K562 treated with DMSO at 1 percent for 4 hours (cell line): ENCODE results near the gene POLR3F. TPM values are rescaled to one million over a fixed set of nuclear protein-coding genes. Genes with fewer than 3 reads are reported as not detected.

ENCODE experiments used
- total RNA-seq: library from RNA; unstranded; fragments of 300-600 nt; gene quantifications from 2 replicates; pipeline ENCODE4 v1.2.3, GENCODE V29; 2022; ENCODE audit not compliant: insufficient read depth

POLR3F gene, protein sequence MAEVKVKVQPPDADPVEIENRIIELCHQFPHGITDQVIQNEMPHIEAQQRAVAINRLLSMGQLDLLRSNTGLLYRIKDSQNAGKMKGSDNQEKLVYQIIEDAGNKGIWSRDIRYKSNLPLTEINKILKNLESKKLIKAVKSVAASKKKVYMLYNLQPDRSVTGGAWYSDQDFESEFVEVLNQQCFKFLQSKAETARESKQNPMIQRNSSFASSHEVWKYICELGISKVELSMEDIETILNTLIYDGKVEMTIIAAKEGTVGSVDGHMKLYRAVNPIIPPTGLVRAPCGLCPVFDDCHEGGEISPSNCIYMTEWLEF
- total RNA-seq: 3.3 and 4.9 TPM in 2 replicates

DNA sequence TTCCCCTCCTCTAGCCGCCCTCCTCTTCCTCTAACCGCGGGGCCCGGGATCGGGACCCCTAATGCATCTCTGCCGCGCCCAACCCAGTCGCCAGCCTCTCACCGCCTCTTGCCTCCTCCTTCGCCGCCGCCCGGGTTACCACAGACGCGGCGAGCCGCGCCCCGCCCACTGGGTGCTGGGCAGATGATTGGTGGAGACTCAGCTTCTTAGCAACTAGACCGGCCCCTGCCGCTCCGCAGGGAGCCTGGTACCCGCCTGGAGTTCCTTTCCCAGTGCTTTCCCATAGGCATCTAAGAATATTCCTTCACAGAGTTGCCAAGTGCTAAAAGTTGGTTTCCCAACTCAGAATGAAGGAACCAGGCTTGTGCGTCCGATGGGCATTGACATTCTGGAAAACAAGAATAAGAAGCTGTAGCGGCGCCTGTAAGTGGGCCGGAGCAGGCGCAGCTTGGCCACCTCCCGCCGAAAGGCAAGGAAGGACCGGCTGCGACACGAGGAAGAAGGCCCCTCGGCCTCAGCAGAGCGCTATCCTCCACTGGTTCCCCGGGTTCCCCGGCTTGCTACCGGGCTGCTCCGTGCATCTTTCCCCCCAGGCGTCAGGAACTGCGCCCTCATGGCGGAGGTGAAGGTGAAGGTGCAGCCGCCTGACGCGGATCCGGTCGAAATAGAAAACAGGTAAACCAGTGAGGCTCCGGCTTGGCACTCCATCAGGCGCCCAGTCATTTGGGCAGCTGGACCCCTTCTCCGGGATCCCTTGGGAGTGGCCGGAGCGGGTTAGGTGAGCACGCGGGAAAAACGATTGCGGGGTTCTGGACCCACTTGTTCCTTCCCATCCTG lies at the start of gene POLR3F, which contains the start of gene DZANK1:
Gene POLR3F, plus strand, starts transcription at position 497 of the 837 bp plus-strand sequence. Its CDS starts 117 bp downstream, at position 614.
Gene DZANK1, minus strand, starts transcription at position 137 of the 837 bp plus-strand sequence. CDS start 1,672 bp downstream, outside the sequence.

DNA sequence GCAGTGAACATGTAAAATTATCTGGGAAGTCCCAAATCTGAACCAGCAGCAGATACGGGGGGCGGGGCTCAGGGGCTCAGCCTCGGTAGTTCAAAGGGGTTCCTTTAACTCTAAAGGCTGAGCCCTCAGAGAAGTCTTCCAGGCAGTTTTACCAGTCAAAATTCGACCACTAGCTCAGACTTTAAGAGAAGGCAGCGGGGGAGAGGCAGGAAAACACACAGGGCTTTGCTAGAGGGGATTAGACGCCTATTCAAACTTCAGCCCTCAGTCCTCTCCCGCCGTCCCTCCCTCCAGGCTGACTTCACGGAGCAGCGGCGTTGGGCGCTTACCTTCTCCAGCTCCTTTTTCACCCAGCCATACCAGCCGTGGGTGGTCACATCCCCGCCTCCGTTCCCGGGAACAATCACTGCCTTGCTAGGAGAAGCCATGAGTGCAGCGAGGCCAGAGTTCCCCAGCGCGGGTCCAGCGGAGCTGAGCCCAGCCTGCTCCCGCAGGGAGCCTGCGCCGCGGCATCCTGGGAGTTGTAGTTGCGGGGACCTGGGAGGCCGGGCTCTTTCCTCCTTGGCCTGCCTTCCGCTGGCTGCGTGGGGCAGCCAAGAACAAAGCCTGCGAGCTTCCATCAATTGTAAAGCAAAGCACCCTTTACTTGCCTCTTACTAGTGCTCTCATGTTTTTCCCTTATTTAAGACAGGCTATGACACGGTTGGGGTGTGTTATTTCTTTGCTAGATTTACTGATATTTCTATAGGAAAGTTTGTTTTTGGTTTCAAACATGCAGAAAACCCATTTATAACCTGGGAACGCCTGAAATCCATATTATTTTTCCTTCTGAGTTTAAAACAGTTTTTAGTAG lies 29.8 kb downstream of the POLR3F start, which contains the start of gene RBBP9:
Gene RBBP9, minus strand, starts transcription at position 486 of the 853 bp plus-strand sequence. Its CDS starts 58 bp downstream, at position 428.

DNA sequence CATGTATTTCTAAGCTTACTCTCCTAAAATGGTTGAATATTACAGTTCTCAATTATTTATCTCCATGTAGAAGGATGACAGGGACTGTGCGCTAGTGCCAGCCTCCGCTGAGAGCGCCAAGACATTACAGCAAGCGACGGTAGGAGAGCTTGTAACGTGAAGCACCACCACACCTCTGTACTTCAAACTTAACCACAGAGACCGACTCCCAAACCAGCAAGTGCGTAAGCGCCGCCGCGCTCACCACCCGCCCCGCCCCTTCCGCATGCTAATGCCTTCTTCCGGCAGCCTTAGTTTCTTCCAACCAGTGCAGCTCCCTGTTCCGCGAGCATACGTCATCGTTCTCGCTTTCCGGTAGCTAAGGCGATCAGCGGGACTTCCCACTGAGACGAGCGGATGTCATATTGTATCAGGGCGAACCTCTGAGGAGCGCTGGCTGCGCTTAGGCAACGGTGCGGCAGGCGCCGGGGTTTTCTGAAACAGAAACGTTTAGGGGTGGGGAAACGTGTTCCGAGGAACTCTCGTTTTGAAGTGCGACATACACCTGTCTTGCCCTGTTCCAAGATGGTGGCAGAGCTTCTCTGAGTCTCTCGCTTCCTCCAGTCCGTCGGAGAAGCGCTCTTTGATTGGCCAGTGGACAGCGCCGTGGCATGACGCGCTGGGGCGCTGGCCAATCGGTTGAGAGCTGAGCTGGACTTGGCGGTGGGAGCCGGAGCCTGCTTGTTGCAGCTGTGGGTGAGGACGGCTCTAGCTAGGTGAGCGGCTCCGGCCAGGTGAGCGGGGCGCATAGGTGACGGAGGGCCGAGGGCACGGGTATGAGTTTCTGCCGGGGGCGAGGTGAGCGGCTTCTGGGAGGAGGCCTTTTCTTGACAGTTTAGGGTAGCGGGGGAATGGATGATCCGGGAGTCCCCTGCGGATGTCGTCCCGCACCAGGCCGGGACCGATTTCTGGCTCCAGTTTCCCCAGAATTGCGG lies 40.3 kb downstream of the POLR3F start, which contains the start of gene SEC23B:
Gene SEC23B, plus strand, starts transcription at position 723 of the 974 bp plus-strand sequence. CDS start 2,896 bp downstream, outside the sequence.

Other genes with a start within 250 kb of the POLR3F start
- 4.3 and 4.8 TPM in 2 replicates for gene ZNF133, start 178.9 kb upstream of the POLR3F start, total RNA-seq
- gene DZANK1, start 360 bp upstream of the POLR3F start, total RNA-seq: not detected in 2 replicates
- gene RBBP9, start 29.8 kb downstream of the POLR3F start, total RNA-seq: 0.50 and 1.3 TPM in 2 replicates
- 37.5 and 40.1 TPM in 2 replicates for gene SEC23B, start 40.5 kb downstream of the POLR3F start, total RNA-seq
- 43.3 and 71.6 TPM in 2 replicates for gene SMIM26, start 100.0 kb downstream of the POLR3F start, total RNA-seq
- 41.0 and 46.3 TPM in 2 replicates for gene DTD1, start 120.7 kb downstream of the POLR3F start, total RNA-seq